Aorta (tissue), 5 donors: ENCODE measurements around the gene ADAMTS4. TPM values are rescaled to one million over a fixed set of nuclear protein-coding genes. Genes with fewer than 3 reads are reported as not detected.
A peak's percentile ranks its signal among the peaks of the same experiment; 100 is the strongest.

Experiments
- ATAC-seq: fragments of 200-7000 bp; cut with Tn5 transposase; one replicate; pipeline ENCODE4 v1.9.1; 2022; ENCODE audit warnings: moderate library complexity; ENCODE audit not compliant: low FRiP score
- DNase-seq, 2 donors: peaks; one replicate each; pipeline ENCODE4 v3.0.0-alpha.2; 2020
- H3K27ac ChIP-seq, 2 donors: one replicate each; pipeline ENCODE4 v1.5.1; 2013; ENCODE audit warnings: low read length in 2 of 2, mild to moderate bottlenecking in 2 of 2, moderate library complexity in 2 of 2, control low read depth in 1 of 2, inconsistent platforms in 1 of 2, low read depth in 1 of 2
- H3K27me3 ChIP-seq, 2 donors: one replicate each; pipeline ENCODE4 v1.6.1; 2013; ENCODE audit warnings: control low read depth in 1 of 2, low read length in 1 of 2, mild to moderate bottlenecking in 1 of 2, moderate library complexity in 1 of 2; ENCODE audit not compliant: insufficient read depth in 2 of 2, control insufficient read depth in 1 of 2
- H3K36me3 ChIP-seq, 2 donors: one replicate each; pipeline ENCODE4 v1.6.1; 2013; ENCODE audit warnings: control low read depth in 1 of 2, low read length in 1 of 2, mild to moderate bottlenecking in 1 of 2; ENCODE audit not compliant: insufficient read depth in 2 of 2, control insufficient read depth in 1 of 2
- H3K4me1 ChIP-seq, 2 donors: one replicate each; pipeline ENCODE4 v1.6.1; 2013; ENCODE audit warnings: low read length in 2 of 2, control low read depth in 1 of 2, mild to moderate bottlenecking in 1 of 2, moderate library complexity in 1 of 2; ENCODE audit not compliant: insufficient read depth in 2 of 2, control insufficient read depth in 1 of 2
- H3K4me3 ChIP-seq, 2 donors: one replicate each; pipeline ENCODE4 v1.5.1; 2013; ENCODE audit warnings: low read length in 2 of 2, control low read depth in 1 of 2, mild to moderate bottlenecking in 1 of 2
- H3K9me3 ChIP-seq: one replicate; pipeline ENCODE4 v1.6.1; 2013; ENCODE audit warnings: mild to moderate bottlenecking, low read length; ENCODE audit not compliant: control insufficient read depth
- WGBS, 2 donors: extraction: QIAGEN DNeasy Blood & Tissue Kit; methylation state at CpG; one replicate each; pipeline ENCODE4 v1.1.7; 2013; 5-methylcytosine and 5-hydroxymethylcytosine counted together
- intact Hi-C, 2 donors: fragments of 100-400 bp; cut with DNase I; formaldehyde crosslinking; loops; one replicate each; pipeline versions ENCODE4 v1.14.2 to v1.15.0; 2022
- polyA plus RNA-seq, 2 donors: library from polyadenylated mRNA; stranded (reverse); fragments of 200-250 nt; gene quantifications; one replicate each; pipeline ENCODE4 v1.2.3, GENCODE V29; 2013
- total RNA-seq, 2 donors: library from RNA; stranded (reverse); fragmentation: NEBNext Ultra II Directional; extraction: Animal tissue kit (Norgen Biotek cat#: 25700); gene quantifications; one replicate each; pipeline ENCODE4 v1.2.1, GENCODE V29; 2021
- donor health status: healthy with polysubstance abuse.
- donor health status: Bipolar disorder and iron deficiency.
- donor health status: DM: no; HTN: no; CAD: no.
- donor health status: DM: no; HTN: no; CAD: no.
- donor health status: DM: yes; HTN: yes; CAD: no.

ADAMTS4 gene
- total and polyA plus RNA-seq, 4 donors, result 1.4 to 207 (median 42.8) TPM

DNA sequence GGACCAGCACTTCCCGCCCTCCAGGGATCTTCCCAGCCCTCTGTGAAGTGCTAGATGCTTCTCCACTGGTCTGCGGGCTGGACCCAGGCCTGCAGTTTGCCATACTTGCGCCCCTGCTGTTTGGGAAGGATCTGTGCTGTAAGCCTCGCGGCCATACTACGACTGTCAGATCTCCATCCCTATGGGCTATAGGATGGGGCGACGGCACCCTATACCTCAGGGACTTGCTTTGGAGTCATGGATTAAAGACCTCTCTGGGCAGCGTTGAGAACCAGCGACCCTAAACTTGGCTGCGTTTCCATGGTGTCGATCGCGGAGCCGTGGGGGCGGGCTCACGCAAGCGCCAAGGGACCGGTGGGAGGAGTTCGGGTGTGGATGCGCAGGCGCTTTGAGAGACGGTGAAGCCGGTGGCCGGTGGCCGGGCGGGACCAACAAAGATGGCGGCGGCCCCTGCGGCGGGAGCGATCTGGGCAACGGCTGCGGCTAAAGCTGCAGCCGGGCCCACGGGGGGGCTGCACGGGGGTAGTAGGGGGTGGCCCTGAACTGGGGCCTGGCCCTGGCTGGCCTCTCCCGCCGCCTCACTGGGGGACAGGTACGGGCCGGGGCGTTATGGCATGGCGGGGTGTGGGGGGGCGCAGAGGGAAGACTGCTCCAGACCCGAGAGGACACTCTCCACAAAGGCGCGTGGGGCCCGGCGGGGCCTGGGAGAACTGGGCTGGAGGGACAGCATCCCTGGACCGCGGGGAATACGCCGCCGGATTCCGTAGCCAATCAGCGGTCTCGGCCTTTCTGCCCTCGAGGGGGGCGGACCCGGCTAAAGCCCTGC is 39.6 kb downstream of the ADAMTS4 start, which contains the start of gene USP21:
USP21 (plus strand) TSS at position 414 of the 826 bp plus-strand sequence. CDS start 1,141 bp downstream, outside the sequence.
- DNase-seq (peak; percentile 96 to 98), ATAC-seq (peak; percentile 97)
- 1% methylated on average over 59 to 60 of the region's 60 CpGs for WGBS, 2 donors
- peak within 1 kb of the TSS in 1 of 2 donors; percentile 82 for H3K27ac ChIP-seq
- no peaks in the 10 kb centered on the region for H3K9me3 ChIP-seq
- H3K27me3 ChIP-seq, result no peaks in the 10 kb centered on the region
- intact Hi-C loops, result loop anchor here in 1 of 2 donors (2.0 kb wide), 1 partner anchor 26 kb away; the partner anchor contains the start of gene DEDD
- H3K4me1 ChIP-seq, result peaks cover 0 to 1% of the 10 kb centered on the region in 2 donors
- H3K36me3 ChIP-seq, result no peaks in the 10 kb centered on the region
- H3K4me3 ChIP-seq, result peak within 1 kb of the TSS; percentile 23 to 61

- no peaks in the 10 kb centered on the region for H3K36me3 ChIP-seq
- peaks cover 0 to 1% of the 10 kb centered on the region in 2 donors for H3K4me1 ChIP-seq
- H3K27ac ChIP-seq, result peak overlapping the region in 1 of 2 donors; percentile 82
- intact Hi-C loops, result loop anchor here in 1 of 2 donors (2.0 kb wide), 1 partner anchor 26 kb away; the partner anchor contains the start of gene DEDD
- no peaks in the 10 kb centered on the region for H3K9me3 ChIP-seq
- H3K27me3 ChIP-seq, result no peaks in the 10 kb centered on the region
- WGBS, 2 donors, result 73% methylated on average over 9 of the region's 9 CpGs
- peak overlapping the region in 1 of 2 donors; percentile 61 for H3K4me3 ChIP-seq
- peak in 1 of 2 donors; percentile 8 for DNase-seq
- no peak for ATAC-seq
Observed at GRCh38 chr1:161158316-161159010, 40.4 kb downstream of the ADAMTS4 start.

GRCh38 chr1:161157867-161158266 is 41.0 kb downstream of the ADAMTS4 start:
- Histone ChIP-seq H3K9me3 (no peaks in the 10 kb centered on the region), H3K4me1 (peaks cover 0 to 1% of the 10 kb centered on the region in 2 donors), H3K4me3 (no peak overlapping the region), H3K36me3 (no peaks in the 10 kb centered on the region), H3K27ac (no peak overlapping the region), H3K27me3 (no peaks in the 10 kb centered on the region)
- intact Hi-C loops, result loop anchor here in 1 of 2 donors (2.0 kb wide), 1 partner anchor 25 kb away; the partner anchor contains the start of gene DEDD
- ATAC-seq (no peak), DNase-seq (peak in 1 of 2 donors; percentile 2)
- 84 to 96% methylated on average over 1 of the region's 1 CpG for WGBS, 2 donors

- 0 to 1% methylated on average over 33 of the region's 33 CpGs for WGBS, 2 donors
- intact Hi-C loops, result loop anchor here in 1 of 2 donors (2.0 kb wide), 1 partner anchor 21 kb away; the partner anchor contains the start of gene DEDD
Observed at GRCh38 chr1:161153682-161154337, 45.0 kb downstream of the ADAMTS4 start, which contains the start of gene UFC1. UFC1 (plus strand) TSS chr1:161153978; CDS start chr1:161153998, 20 bp downstream.

GRCh38 chr1:161153176-161153575 is 45.7 kb downstream of the ADAMTS4 start:
- intact Hi-C loops, result loop anchor here in 1 of 2 donors (2.0 kb wide), 1 partner anchor 20 kb away; the partner anchor contains the start of gene DEDD
- DNase-seq, result no peak
- Histone ChIP-seq H3K36me3 (no peaks in the 10 kb centered on the region), H3K27ac (peak overlapping the region in 1 of 2 donors; percentile 57), H3K4me1 (peaks cover 0 to 1% of the 10 kb centered on the region in 2 donors), H3K4me3 (peak overlapping the region; percentile 70 to 76), H3K27me3 (no peaks in the 10 kb centered on the region), H3K9me3 (no peaks in the 10 kb centered on the region)
- ATAC-seq, result no peak
- 15 to 18% methylated on average over 9 of the region's 9 CpGs for WGBS, 2 donors

More at GRCh38 chr1:161153682-161154337, 45.0 kb downstream of the ADAMTS4 start, which contains the start of gene UFC1:
- DNase-seq (peak; percentile 89 to 90), ATAC-seq (peak; percentile 95)
- H3K27ac ChIP-seq, result peak within 1 kb of the TSS; percentile 57 to 86
- H3K36me3 ChIP-seq, result no peaks in the 10 kb centered on the region
- H3K9me3 ChIP-seq, result no peaks in the 10 kb centered on the region
- peaks cover 0 to 1% of the 10 kb centered on the region in 2 donors for H3K4me1 ChIP-seq
- H3K27me3 ChIP-seq, result no peaks in the 10 kb centered on the region
- H3K4me3 ChIP-seq, result peak within 1 kb of the TSS; percentile 70 to 76

DNA sequence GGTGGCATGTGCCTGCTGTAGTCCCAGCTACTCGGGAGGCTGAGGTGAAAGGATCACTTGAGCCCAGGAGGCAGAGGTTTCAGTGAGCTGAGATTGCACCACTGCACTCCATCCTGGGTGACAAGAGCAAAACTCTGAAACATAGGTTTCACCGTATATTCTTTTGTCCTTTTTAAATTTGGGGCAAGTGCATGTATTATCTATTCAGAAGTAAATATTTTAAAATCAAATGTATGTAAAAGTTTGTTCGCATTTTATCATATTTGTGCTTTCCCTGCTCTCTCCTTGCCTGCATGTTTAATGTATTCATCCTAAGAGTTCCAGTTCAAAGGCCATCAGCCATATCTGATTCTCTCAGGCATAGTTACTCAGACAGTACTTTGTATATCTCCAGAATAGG is 53.0 kb downstream of the ADAMTS4 start:
- Histone ChIP-seq H3K4me3 (no peak overlapping the region), H3K36me3 (no peaks in the 10 kb centered on the region), H3K27me3 (no peaks in the 10 kb centered on the region), H3K9me3 (no peaks in the 10 kb centered on the region), H3K27ac (no peak overlapping the region), H3K4me1 (no peaks in the 10 kb centered on the region)
- 71 to 78% methylated on average over 3 of the region's 3 CpGs for WGBS, 2 donors
- ATAC-seq (no peak), DNase-seq (no peak)
- intact Hi-C loops, result no loop called here

DNA sequence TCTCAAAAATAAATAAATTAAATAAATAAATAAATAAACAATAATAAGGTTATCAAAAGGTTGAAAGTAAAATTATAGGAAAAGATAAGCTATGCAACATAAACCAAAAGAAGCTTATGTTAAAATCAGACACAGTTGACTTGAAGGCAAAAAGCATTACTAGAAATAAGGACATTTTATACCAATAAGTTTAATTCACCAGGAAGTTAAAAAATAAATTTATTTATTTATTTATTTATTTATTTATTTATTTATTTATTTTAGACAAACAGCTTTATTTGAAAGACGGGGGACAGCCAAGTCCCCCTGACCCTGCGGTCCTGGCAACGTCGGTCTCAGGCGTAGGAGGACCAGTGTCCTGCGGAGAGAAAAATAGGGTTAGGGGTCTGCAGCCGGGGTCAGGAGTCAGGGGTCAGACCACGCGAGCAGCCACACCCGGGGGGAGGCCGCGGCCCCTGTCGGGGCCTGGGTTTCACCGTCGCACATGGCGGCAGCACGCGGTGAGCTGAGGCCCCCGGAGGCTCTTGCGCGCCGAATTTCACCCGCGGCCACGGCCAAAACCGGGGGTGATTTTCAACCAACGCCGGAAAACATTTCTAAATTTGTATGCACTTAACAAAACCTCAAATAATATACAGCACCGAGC is 58.0 kb downstream of the ADAMTS4 start:
- H3K36me3 ChIP-seq, result no peaks in the 10 kb centered on the region
- no peak overlapping the region for H3K27ac ChIP-seq
- no peaks in the 10 kb centered on the region for H3K9me3 ChIP-seq
- WGBS, 2 donors, result 92 to 94% methylated on average over 29 of the region's 29 CpGs
- intact Hi-C loops, result no loop called here
- H3K4me1 ChIP-seq, result no peaks in the 10 kb centered on the region
- H3K27me3 ChIP-seq, result no peaks in the 10 kb centered on the region
- H3K4me3 ChIP-seq, result no peak overlapping the region
- no peak for ATAC-seq
- no peak for DNase-seq
